Heart left ventricle (tissue), 16 donors: ENCODE data around the gene ADIPOR1. TPM values are rescaled to one million over a fixed set of nuclear protein-coding genes. Genes with fewer than 3 reads are reported as not detected.

ENCODE experiments used
- ATAC-seq, 4 donors: fragments of 200-7000 bp; cut with Tn5 transposase; one replicate each; pipeline ENCODE4 v1.9.1; 2020 to 2022; ENCODE audit warnings: moderate library complexity in 4 of 4, mild to moderate bottlenecking in 3 of 4, moderate number of reproducible peaks in 1 of 4
- DNase-seq, 5 donors: peaks; one replicate each; pipeline ENCODE4 v3.0.0-alpha.2; 2020
- H3K27ac ChIP-seq, 12 donors: fragments of 200-600 bp; sonication (generic) in 4 of 12; one replicate each; pipeline versions ENCODE4 v1.5.0 to v1.8.0; 2016 to 2022; ENCODE audit warnings: mild to moderate bottlenecking in 2 of 12
- H3K27me3 ChIP-seq, 9 donors: fragments of 200-600 bp; sonication (generic) in 2 of 9; one replicate each; pipeline versions ENCODE4 v1.5.1 to v1.8.0; 2016 to 2022; ENCODE audit warnings: mild to moderate bottlenecking in 3 of 9
- H3K36me3 ChIP-seq, 9 donors: fragments of 200-600 bp; sonication (generic) in 2 of 9; one replicate each; pipeline versions ENCODE4 v1.5.0 to v1.8.0; 2018 to 2022; ENCODE audit warnings: mild to moderate bottlenecking in 2 of 9
- H3K4me1 ChIP-seq, 12 donors: fragments of 200-600 bp; sonication (generic) in 4 of 12; one replicate each; pipeline versions ENCODE4 v1.5.0 to v1.8.0; 2016 to 2022; ENCODE audit warnings: mild to moderate bottlenecking in 3 of 12
- H3K4me3 ChIP-seq, 12 donors: fragments of 200-600 bp; sonication (generic) in 4 of 12; one replicate each; pipeline versions ENCODE4 v1.5.0 to v1.8.0; 2017 to 2022; ENCODE audit warnings: mild to moderate bottlenecking in 9 of 12, moderate library complexity in 4 of 12
- H3K9me3 ChIP-seq, 12 donors: fragments of 200-600 bp; sonication (generic) in 4 of 12; one replicate each; pipeline versions ENCODE4 v1.5.0 to v1.8.0; 2016 to 2022; ENCODE audit warnings: mild to moderate bottlenecking in 1 of 12
- CTCF ChIP-seq, 12 donors: fragments of 200-600 bp; sonication (generic) in 4 of 12; IDR thresholded peaks; one replicate each; pipeline versions ENCODE4 v1.5.0 to v1.8.0; 2018 to 2022; ENCODE audit warnings: antibody characterized with exemption in 12 of 12, mild to moderate bottlenecking in 5 of 12
- POLR2A ChIP-seq, 2 donors: fragments of 450-650 bp; IDR thresholded peaks; one replicate each; pipeline ENCODE4 v1.6.1; 2017; ENCODE audit warnings: antibody characterized with exemption in 2 of 2, mild to moderate bottlenecking in 2 of 2, moderate library complexity in 2 of 2
- WGBS, 4 donors: extraction: QIAGEN DNeasy Blood & Tissue Kit in 2 of 4; methylation state at CpG; one replicate each; pipeline versions ENCODE4 v1.1.5 to v1.1.7; 2013 to 2018; 5-methylcytosine and 5-hydroxymethylcytosine counted together
- intact Hi-C, 10 donors: fragments of 100-400 bp; cut with DNase I; formaldehyde crosslinking; loops; one replicate each; pipeline versions ENCODE4 v1.11.1 to v1.14.2; 2022
- polyA plus RNA-seq, 2 donors: library from polyadenylated mRNA; stranded (reverse); fragments of 200-250 nt; gene quantifications; one replicate each; pipeline ENCODE4 v1.2.3, GENCODE V29; 2013
- total RNA-seq, 9 donors: library from RNA; depleted of rRNA in 2 of 9; stranded (reverse); fragments of >200 nt in 2 of 9; fragmentation: NEBNext Ultra II Directional in 3 of 9; extraction: Animal tissue kit (Norgen Biotek cat#: 25700) in 3 of 9; gene quantifications; one replicate each; pipeline versions ENCODE4 v1.1.0 to v1.2.4, GENCODE V29; 2016 to 2023
- donor health status: ischemic (EF 13 %, LVEDD 7.1; RV severe dilation, severe dysfunction).
- donor health status: healthy with polysubstance abuse.
- donor health status: DM: no; HTN: yes; CAD: no.
- donor health status: DM: no; HTN: no; CAD: no.
- donor health status: ischemic (EF 25% LVEDD 6.9; RV normal size, moderate dysfunction).
- donor health status: ischemic (EF 25% LVEDD 5.7; RV mildly dilated, moderate dysfunction).
- donor health status: healthy.
- donor health status: DM: yes; HTN: yes; CAD: no.
- donor health status: ischemic (EF 35%, LVEDD 5.7; RV mildly dilated, moderate dysfunction).
- donor health status: nonischemic (EF 11% LVEDD 7.7; RV severe dilation, severe dysfunction).
- donor health status: DM: yes; HTN: yes; CAD: no.
- donor health status: PGD.
- donor health status: ischemic (EF 29% LVEDD 5.4; RV normal size, mild dysfunction).
- donor health status: nonischemic (EF 23%, LVEDD 6.1; RV moderate dilation, normal function).

Gene ADIPOR1
- total and polyA plus RNA-seq, 11 donors = 57.4 to 155 (median 102) TPM

- DNase-seq = no peak
- H3K4me1 ChIP-seq = peaks cover 0 to 31% (median 10%) of the 10 kb centered on the region in 12 donors
- intact Hi-C loops = no loop called here
Measured at GRCh38 chr1:202972046-202972445, 13.9 kb upstream of the ADIPOR1 start.

DNA sequence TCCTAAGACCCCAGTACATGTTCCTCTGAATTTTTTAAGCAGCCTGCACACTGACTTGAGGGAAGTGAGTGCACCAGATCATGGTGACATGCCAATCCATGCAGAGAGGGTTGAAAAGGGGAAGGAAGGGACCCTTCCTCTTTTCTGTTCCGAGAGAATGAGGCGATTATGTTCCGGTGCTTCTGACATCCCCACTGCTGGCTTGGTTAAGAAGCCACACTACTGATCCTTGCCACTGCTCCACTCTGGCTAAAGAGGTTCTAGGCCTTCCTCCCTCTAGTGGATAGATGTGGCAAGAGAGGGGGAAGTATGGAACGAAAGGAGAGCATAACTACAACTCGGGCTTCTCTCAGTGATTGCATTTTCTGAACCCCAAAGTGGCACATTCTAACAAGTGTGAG is 10.8 kb upstream of the ADIPOR1 start:
- H3K4me1 ChIP-seq = peaks cover 0 to 41% (median 29%) of the 10 kb centered on the region in 12 donors
- no peaks in the 10 kb centered on the region for H3K9me3 ChIP-seq
- H3K36me3 ChIP-seq = peaks cover 0 to 14% (median 6%) of the 10 kb centered on the region in 9 donors
- H3K4me3 ChIP-seq = peak overlapping the region in 1 of 12 donors; percentile 71
- peak in 4 of 5 donors; percentile 37 to 66 (median 55) for DNase-seq
- intact Hi-C loops = loop anchor here in 3 of 10 donors (5.0 kb wide), 2 partner anchors 38 to 42 kb away; partner anchors contain the start of genes KLHL12 (in 2 of the 3) and TMEM183A (in 1 of the 3)
- H3K27ac ChIP-seq = peak overlapping the region in 6 of 12 donors; percentile 26 to 99 (median 92)
- WGBS, 4 donors = 23 to 35% (median 30%) methylated on average over 5 of the region's 5 CpGs
- TF ChIP-seq CTCF (IDR thresholded peaks at IDR 0.05) (peak; percentile 27 to 76 (median 52)), POLR2A (IDR thresholded peaks at IDR 0.05) (no peak)
- peak in 3 of 4 donors; percentile 32 to 58 (median 36) for ATAC-seq
- no peaks in the 10 kb centered on the region for H3K27me3 ChIP-seq

More at GRCh38 chr1:202972046-202972445, 13.9 kb upstream of the ADIPOR1 start:
- no peak overlapping the region for H3K4me3 ChIP-seq
- ATAC-seq = no peak
- H3K36me3 ChIP-seq = no peaks in the 10 kb centered on the region
- 66 to 74% (median 71%) methylated on average over 4 of the region's 4 CpGs for WGBS, 4 donors
- H3K27me3 ChIP-seq = peaks cover 0 to 5% (median 0%) of the 10 kb centered on the region in 9 donors
- no peak overlapping the region for H3K27ac ChIP-seq
- no peaks in the 10 kb centered on the region for H3K9me3 ChIP-seq
- TF ChIP-seq CTCF (IDR thresholded peaks at IDR 0.05) (no peak), POLR2A (IDR thresholded peaks at IDR 0.05) (no peak)

GRCh38 chr1:202968351-202968750 is 10.2 kb upstream of the ADIPOR1 start:
- ATAC-seq = no peak
- TF ChIP-seq POLR2A (IDR thresholded peaks at IDR 0.05) (no peak), CTCF (IDR thresholded peaks at IDR 0.05) (no peak)
- Histone ChIP-seq H3K9me3 (no peaks in the 10 kb centered on the region), H3K4me3 (peak overlapping the region in 7 of 12 donors; percentile 68 to 97 (median 75)), H3K27ac (peak overlapping the region in 8 of 12 donors; percentile 71 to 99 (median 95)), H3K36me3 (peaks cover 0 to 19% (median 11%) of the 10 kb centered on the region in 9 donors), H3K27me3 (no peaks in the 10 kb centered on the region), H3K4me1 (peaks cover 0 to 45% (median 34%) of the 10 kb centered on the region in 12 donors)
- DNase-seq = no peak
- intact Hi-C loops = loop anchor here in 3 of 10 donors (5.0 kb wide), 2 partner anchors 39 to 41 kb away; partner anchors contain the start of genes KLHL12 (in 2 of the 3) and TMEM183A (in 1 of the 3)
- 71 to 85% (median 79%) methylated on average over 3 of the region's 3 CpGs for WGBS, 4 donors

GRCh38 chr1:202967684-202968281 is 9.7 kb upstream of the ADIPOR1 start:
- Histone ChIP-seq H3K4me1 (peaks cover 0 to 49% (median 35%) of the 10 kb centered on the region in 12 donors), H3K27me3 (no peaks in the 10 kb centered on the region), H3K9me3 (no peaks in the 10 kb centered on the region), H3K4me3 (peak overlapping the region; percentile 8 to 97 (median 74)), H3K27ac (peak overlapping the region; percentile 4 to 99 (median 92)), H3K36me3 (peaks cover 0 to 25% (median 17%) of the 10 kb centered on the region in 9 donors)
- ATAC-seq (no peak), DNase-seq (no peak)
- intact Hi-C loops = loop anchor here in 3 of 10 donors (1.0 to 5.0 kb wide), 3 partner anchors 40 kb away; partner anchors contain the start of genes KLHL12 (in 3 of the 3) and TMEM183A (in 1 of the 3)
- TF ChIP-seq POLR2A (IDR thresholded peaks at IDR 0.05) (no peak), CTCF (IDR thresholded peaks at IDR 0.05) (no peak)
- WGBS, 4 donors = 6 to 16% (median 11%) methylated on average over 11 to 21 of the region's 21 CpGs
